NT2/D1 (cell line): Measurements from ENCODE around the gene CHST9.

Experiments used
- DNase-seq: peaks from one replicate; pipeline ENCODE4 v3.0.0-alpha.2; 2011; ENCODE audit warnings: low read depth, low spot score
- H3K27me3 ChIP-seq: 2 replicates; pipeline ENCODE4 v1.6.0; 2011; ENCODE audit warnings: mild to moderate bottlenecking; ENCODE audit not compliant: insufficient read length, insufficient read depth
- H3K36me3 ChIP-seq: 2 replicates; pipeline ENCODE4 v1.6.1; 2011; ENCODE audit warnings: mild to moderate bottlenecking, low read length, mixed read lengths; ENCODE audit not compliant: insufficient read depth, insufficient read length
- H3K4me1 ChIP-seq: 2 replicates; pipeline ENCODE4 v1.5.1; 2011; ENCODE audit not compliant: insufficient read depth, insufficient read length
- H3K4me3 ChIP-seq: 2 replicates; pipeline ENCODE4 v1.5.1; 2011; ENCODE audit warnings: low read depth; ENCODE audit not compliant: insufficient read length
- H3K9ac ChIP-seq: 2 replicates; pipeline ENCODE4 v1.6.0; 2011; ENCODE audit warnings: low read depth; ENCODE audit not compliant: insufficient read length
- H3K9me3 ChIP-seq: 2 replicates; pipeline ENCODE4 v1.5.1; 2011; ENCODE audit warnings: mild to moderate bottlenecking, low read length; ENCODE audit not compliant: insufficient read depth
- SUZ12 ChIP-seq: IDR thresholded peaks from 2 replicates; pipeline ENCODE4 v1.6.1; 2011; ENCODE audit not compliant: insufficient read length, insufficient read depth; ENCODE audit errors: extremely low read depth
- YY1 ChIP-seq: IDR thresholded peaks from 2 replicates; pipeline ENCODE4 v1.6.1; 2011; ENCODE audit not compliant: insufficient read length, insufficient read depth
- ZNF274 ChIP-seq: IDR thresholded peaks from 2 replicates; pipeline ENCODE4 v1.6.1; 2011; ENCODE audit warnings: mild to moderate bottlenecking, low read depth, low read length

CHST9 gene

DNA sequence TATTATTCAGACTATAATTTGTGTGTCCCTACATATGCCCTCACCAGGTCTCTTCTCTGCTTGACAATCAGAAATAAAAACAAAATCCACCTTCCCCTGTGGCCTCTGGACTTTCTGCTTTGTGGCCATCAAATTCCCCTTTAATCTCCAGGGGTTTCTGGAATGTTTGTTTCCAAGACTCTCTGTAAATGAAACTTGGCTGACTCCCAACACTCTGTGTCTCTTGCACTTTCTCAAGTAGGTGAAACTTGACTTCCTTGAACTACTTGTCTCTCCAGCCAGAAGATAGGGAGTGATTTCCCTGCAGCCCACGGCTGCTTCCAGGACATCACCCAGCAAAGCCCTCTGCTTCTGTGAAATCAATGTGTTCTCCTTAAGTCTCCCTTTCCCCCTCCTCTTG lies 265.5 kb downstream of the CHST9 start:
- TF ChIP-seq YY1 (no peak), ZNF274 (no peak), SUZ12 (no peak)
- Histone ChIP-seq H3K9ac (no peak overlapping the region), H3K4me1 (no peaks in the 10 kb centered on the region), H3K4me3 (no peak overlapping the region), H3K36me3 (no peaks in the 10 kb centered on the region), H3K27me3 (no peaks in the 10 kb centered on the region), H3K9me3 (no peaks in the 10 kb centered on the region)
- DNase-seq = no peak

DNA sequence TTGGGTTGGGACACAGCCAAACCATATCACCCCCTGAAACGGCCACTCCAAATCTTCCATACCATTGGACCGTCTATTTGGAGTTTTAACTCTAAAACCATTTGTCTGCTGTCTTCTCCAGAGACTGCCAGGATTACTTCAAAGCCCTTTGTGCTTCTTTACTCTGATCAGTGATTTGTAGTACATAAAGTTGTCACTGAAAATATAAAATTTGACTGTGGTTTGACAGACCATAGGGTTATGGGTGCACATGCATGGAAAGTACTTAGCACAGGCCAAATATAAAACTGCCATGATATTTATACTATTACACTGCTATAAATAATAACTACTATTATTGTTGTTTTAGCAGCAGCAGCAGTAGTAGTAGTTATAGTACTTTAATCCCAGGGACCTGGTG lies 265.9 kb downstream of the CHST9 start:
- no peak for DNase-seq
- Histone ChIP-seq H3K4me3 (no peak overlapping the region), H3K27me3 (no peaks in the 10 kb centered on the region), H3K9me3 (no peaks in the 10 kb centered on the region), H3K4me1 (no peaks in the 10 kb centered on the region), H3K9ac (no peak overlapping the region), H3K36me3 (no peaks in the 10 kb centered on the region)
- TF ChIP-seq SUZ12 = no peak
- no peak for TF ChIP-seq YY1
- no peak for TF ChIP-seq ZNF274

DNA sequence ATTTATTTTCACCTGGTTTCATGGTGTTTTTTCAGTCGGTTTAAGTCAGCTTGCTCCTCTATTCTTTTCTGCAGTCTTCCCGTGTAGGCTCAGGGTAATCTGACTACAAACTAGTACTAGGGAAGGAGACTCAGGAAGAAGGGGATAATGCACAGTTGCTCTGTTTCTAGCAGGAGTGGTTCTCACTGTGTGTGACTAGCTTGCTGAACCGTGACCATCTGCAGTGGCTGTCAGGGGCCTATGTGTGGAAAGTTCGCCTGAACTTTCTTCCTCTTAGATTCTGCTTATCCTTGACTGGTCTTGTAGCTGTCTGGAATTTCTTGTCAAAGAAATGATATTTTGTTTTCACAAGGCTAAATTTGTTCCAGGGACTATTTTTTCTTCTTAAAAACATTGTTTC lies 273.3 kb downstream of the CHST9 start:
- no peak for TF ChIP-seq SUZ12
- TF ChIP-seq ZNF274 = no peak
- TF ChIP-seq YY1 = no peak
- no peak for DNase-seq
- no peak overlapping the region for H3K4me3 ChIP-seq
- no peak overlapping the region for H3K9ac ChIP-seq
- H3K36me3 ChIP-seq = no peaks in the 10 kb centered on the region
- no peaks in the 10 kb centered on the region for H3K4me1 ChIP-seq
- no peaks in the 10 kb centered on the region for H3K9me3 ChIP-seq
- H3K27me3 ChIP-seq = no peaks in the 10 kb centered on the region

DNA sequence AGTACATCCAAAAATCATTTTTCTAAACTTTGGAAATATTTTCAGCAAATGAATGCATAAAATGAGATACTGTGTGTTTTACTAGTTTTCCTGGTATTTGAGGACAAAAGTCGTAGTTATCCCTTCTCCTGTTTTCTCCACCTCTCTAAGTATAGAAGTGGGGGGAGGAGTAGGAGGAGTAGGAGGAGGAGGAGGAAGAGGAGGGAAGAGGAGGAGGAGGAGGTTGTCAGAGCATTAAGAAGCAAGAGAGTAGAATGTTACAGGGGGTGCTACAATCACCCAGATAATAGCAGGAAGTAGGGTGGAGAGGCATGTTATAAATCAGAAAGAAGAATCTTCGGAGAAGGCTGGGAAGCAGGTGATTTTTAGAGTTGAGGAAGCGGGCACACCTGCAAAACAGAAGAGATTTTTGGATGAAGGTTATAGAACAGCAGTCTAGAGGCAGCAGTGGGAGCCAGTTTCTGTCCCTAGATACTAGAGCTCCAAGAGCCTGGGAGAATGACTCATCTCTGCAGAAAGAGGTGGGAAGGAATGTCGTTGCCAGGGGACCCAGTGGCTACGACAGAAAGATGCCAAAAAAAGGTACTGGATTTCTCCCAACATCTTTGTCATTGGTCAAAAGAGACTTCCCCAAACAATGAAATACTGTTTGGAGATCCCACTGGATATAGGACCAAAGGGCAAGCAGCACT lies 275.4 kb downstream of the CHST9 start:
- Histone ChIP-seq H3K27me3 (no peaks in the 10 kb centered on the region), H3K36me3 (no peaks in the 10 kb centered on the region), H3K9ac (no peak overlapping the region), H3K4me1 (no peaks in the 10 kb centered on the region), H3K9me3 (no peaks in the 10 kb centered on the region), H3K4me3 (no peak overlapping the region)
- TF ChIP-seq ZNF274 (no peak), SUZ12 (no peak), YY1 (no peak)
- DNase-seq = no peak

DNA sequence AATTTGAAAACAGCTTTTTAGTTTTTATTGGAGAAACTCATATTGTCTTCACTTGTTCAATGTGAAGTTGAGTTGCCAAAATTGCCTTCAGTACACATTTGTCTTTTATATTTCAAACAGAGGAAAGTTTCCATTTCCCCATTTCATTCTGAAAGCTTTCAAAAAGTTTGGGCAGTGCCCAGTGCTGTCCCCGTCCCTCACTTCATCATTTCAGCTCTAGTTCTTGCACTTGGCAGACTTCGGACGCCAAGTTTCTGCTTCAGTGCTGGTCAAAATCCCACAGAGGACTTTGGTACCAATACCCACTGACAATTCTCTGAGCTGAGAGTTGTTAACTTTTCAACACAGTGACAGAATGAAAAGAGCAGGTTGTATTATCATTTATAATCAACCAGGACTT lies 276.2 kb downstream of the CHST9 start:
- Histone ChIP-seq H3K4me1 (no peaks in the 10 kb centered on the region), H3K4me3 (no peak overlapping the region), H3K9me3 (no peaks in the 10 kb centered on the region), H3K36me3 (no peaks in the 10 kb centered on the region), H3K27me3 (no peaks in the 10 kb centered on the region), H3K9ac (no peak overlapping the region)
- no peak for DNase-seq
- no peak for TF ChIP-seq YY1
- no peak for TF ChIP-seq ZNF274
- no peak for TF ChIP-seq SUZ12

DNA sequence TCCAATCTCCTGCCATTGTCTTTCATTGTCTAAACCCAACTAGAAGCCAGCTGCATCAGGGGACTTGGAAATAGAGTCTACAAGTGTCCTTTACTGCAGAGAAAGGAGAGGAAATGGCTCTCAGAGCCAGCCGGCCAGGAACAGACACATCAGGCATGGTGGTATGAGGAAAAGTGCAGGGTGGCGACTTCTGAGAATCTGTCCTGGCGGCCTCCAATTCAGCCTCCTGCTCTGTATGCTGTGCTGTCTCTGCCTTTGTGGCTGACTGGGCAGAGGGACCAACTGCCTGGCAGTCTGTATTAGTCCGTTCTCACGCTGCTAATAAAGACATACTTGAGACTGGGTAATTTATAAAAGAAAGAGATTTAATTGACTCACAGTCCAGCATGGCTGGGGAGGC lies 282.8 kb downstream of the CHST9 start:
- TF ChIP-seq SUZ12 (no peak), YY1 (no peak), ZNF274 (no peak)
- no peak overlapping the region for H3K4me3 ChIP-seq

DNA sequence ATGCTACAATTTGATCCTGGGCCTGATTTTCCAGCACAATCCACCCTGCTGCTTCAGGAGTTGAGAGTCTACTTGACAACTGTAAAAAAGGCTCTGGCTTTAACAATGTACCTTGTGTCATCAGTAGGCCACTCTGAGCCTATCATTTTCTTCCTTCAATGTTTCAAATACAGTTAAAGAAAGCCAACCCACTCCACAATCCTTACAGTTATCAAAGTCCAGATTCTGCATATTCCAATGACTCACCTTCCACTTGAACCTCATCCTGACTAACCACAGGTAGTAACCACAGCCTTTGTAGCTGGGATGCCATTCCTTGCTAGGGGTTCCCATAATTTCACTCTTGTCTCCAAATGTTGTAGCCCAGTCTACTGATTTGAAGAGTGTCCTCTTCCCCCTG lies 284.1 kb downstream of the CHST9 start:
- TF ChIP-seq SUZ12 = no peak
- TF ChIP-seq YY1 = no peak
- TF ChIP-seq ZNF274 = no peak
- Histone ChIP-seq H3K36me3 (no peaks in the 10 kb centered on the region), H3K9me3 (no peaks in the 10 kb centered on the region), H3K4me1 (no peaks in the 10 kb centered on the region), H3K27me3 (no peaks in the 10 kb centered on the region), H3K4me3 (no peak overlapping the region), H3K9ac (no peak overlapping the region)
- DNase-seq = no peak

More for the DNA sequence above, 282.8 kb downstream of the CHST9 start:
- H3K36me3 ChIP-seq = no peaks in the 10 kb centered on the region
- DNase-seq = no peak
- H3K9ac ChIP-seq = no peak overlapping the region
- no peaks in the 10 kb centered on the region for H3K27me3 ChIP-seq
- H3K9me3 ChIP-seq = no peaks in the 10 kb centered on the region
- H3K4me1 ChIP-seq = no peaks in the 10 kb centered on the region

DNA sequence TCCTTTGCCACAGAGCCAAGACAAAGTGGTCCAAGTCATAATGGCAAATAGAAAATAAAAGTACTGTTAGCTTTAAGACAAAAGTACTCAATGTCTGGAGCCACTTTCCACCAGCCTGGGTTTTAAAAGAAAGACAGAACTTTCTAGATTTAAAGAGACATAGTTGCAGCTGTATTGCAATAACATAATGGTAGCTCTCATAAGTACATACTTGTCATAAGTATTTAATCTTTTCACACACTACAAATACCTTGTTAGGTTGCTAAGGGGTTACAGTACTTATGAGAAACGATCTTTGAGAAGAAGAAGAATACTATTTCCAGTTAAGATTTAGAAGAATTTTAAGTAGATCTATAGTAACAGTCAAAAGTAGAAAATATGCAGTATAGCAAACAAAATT lies 290.7 kb downstream of the CHST9 start:
- DNase-seq = no peak
- no peak for TF ChIP-seq YY1

More for the DNA sequence above, 290.7 kb downstream of the CHST9 start:
- Histone ChIP-seq H3K9me3 (no peaks in the 10 kb centered on the region), H3K36me3 (no peaks in the 10 kb centered on the region), H3K4me1 (no peaks in the 10 kb centered on the region), H3K4me3 (no peak overlapping the region), H3K27me3 (no peaks in the 10 kb centered on the region), H3K9ac (no peak overlapping the region)
